Suprapubic skin (tissue), 4 donors: ENCODE data around the gene ATP2A3. TPM values are rescaled to one million over a fixed set of nuclear protein-coding genes. Genes with fewer than 3 reads are reported as not detected.

Experiments
- DNase-seq, 2 donors: peaks; one replicate each; pipeline ENCODE4 v3.0.0-alpha.2; 2019; ENCODE audit warnings: low spot score in 2 of 2
- H3K27ac ChIP-seq: fragments of 200-600 bp; sonication (generic); one replicate; pipeline ENCODE4 v1.5.1; 2019
- H3K27me3 ChIP-seq: fragments of 200-600 bp; sonication (generic); one replicate; pipeline ENCODE4 v1.5.1; 2019
- H3K36me3 ChIP-seq: fragments of 200-600 bp; sonication (generic); one replicate; pipeline ENCODE4 v1.5.1; 2019
- H3K4me1 ChIP-seq: fragments of 200-600 bp; sonication (generic); one replicate; pipeline ENCODE4 v1.5.1; 2019
- H3K4me3 ChIP-seq: fragments of 200-600 bp; sonication (generic); one replicate; pipeline ENCODE4 v1.5.1; 2019; ENCODE audit warnings: mild to moderate bottlenecking
- H3K9me3 ChIP-seq: fragments of 200-600 bp; sonication (generic); one replicate; pipeline ENCODE4 v1.5.1; 2019
- CTCF ChIP-seq, 2 donors: fragments of 200-600 bp in 1 of 2; fragments of 450-650 bp in 1 of 2; sonication (generic) in 1 of 2; IDR thresholded peaks; one replicate each; pipeline ENCODE4 v1.5.1; 2016 to 2019; ENCODE audit warnings: antibody characterized with exemption in 2 of 2, mild to moderate bottlenecking in 1 of 2, moderate library complexity in 1 of 2
- EP300 ChIP-seq: sonication (generic); formaldehyde crosslinking; IDR thresholded peaks from one replicate; pipeline ENCODE4 v1.6.1; 2017; ENCODE audit warnings: antibody characterized with exemption
- POLR2A ChIP-seq, 2 donors: fragments of 450-650 bp; IDR thresholded peaks; one replicate each; pipeline ENCODE4 v1.6.1; 2017; ENCODE audit warnings: antibody characterized with exemption in 2 of 2, mild to moderate bottlenecking in 2 of 2, moderate library complexity in 2 of 2
- POLR2AphosphoS5 ChIP-seq, 3 donors: sonication (generic); formaldehyde crosslinking; IDR thresholded peaks; one replicate each; pipeline ENCODE4 v1.6.1; 2017; ENCODE audit warnings: antibody characterized with exemption in 3 of 3
- WGBS: methylation state at CpG from one replicate; pipeline ENCODE4 v1.1.5; 2018; 5-methylcytosine and 5-hydroxymethylcytosine counted together
- total RNA-seq, 4 donors: library from RNA; depleted of rRNA; stranded (reverse); fragments of >200 nt; gene quantifications; one replicate each; pipeline ENCODE4 v1.1.0, GENCODE V29; 2016

ATP2A3 gene
- total RNA-seq, 4 donors from 2014 or later = 22.4 to 61.7 (median 34.7) TPM

DNA sequence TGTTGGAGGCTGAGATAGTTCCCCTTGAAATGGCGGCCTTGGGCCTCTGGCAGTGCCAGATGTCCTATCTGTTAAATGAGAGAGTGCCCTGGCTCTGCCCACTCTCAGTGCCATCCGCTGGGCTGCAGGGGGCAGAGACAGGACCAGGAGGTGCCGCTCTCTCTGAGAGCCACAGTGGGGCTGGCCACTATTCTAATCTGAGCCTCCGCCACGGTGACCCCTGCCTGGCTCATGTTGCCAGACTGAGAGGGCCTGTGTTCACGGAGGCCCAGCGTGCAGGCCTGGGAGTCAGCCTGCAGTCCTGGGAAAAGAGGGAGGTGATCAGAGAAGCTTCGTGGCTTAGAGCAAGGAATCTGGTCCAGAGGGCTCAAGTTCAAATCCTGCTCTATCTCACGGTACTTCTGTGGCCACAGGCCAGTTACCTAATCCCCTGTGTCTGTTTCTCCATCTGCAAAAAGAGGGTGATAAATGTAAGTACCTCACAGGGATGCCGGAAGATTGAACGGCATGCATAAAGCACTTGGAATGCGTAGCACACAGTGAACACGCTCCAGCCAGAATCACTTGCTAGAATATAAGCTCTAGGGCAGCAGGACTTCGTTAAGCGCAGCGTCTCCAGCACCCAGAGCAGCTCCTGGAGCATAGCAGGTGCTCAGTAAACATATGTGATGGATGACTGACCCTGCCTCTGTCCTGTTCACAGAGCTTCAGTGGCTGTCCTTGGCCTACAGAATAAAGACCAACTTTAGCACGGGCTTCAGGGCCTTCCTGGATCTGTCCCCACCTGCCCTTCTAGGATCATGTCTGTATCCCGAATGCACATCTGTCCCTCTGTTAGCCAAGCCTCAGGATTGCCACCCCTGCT lies 6.3 kb downstream of the ATP2A3 start:
- Histone ChIP-seq H3K27me3 (peaks cover 13% of the 10 kb centered on the region), H3K36me3 (no peaks in the 10 kb centered on the region), H3K27ac (no peak overlapping the region), H3K4me3 (no peak overlapping the region), H3K4me1 (no peaks in the 10 kb centered on the region), H3K9me3 (no peaks in the 10 kb centered on the region)
- 83% methylated on average over 17 of the region's 18 CpGs for WGBS
- no peak for TF ChIP-seq CTCF (IDR thresholded peaks at IDR 0.05)
- TF ChIP-seq POLR2A (IDR thresholded peaks at IDR 0.05) = no peak
- no peak for TF ChIP-seq POLR2AphosphoS5 (IDR thresholded peaks at IDR 0.05)
- no peak for TF ChIP-seq EP300
- no peak for DNase-seq

- DNase-seq = no peak
- no peaks in the 10 kb centered on the region for H3K4me1 ChIP-seq
- H3K36me3 ChIP-seq = no peaks in the 10 kb centered on the region
- no peak overlapping the region for H3K27ac ChIP-seq
- TF ChIP-seq POLR2A (IDR thresholded peaks at IDR 0.05) = no peak
- no peak for TF ChIP-seq POLR2AphosphoS5 (IDR thresholded peaks at IDR 0.05)
- TF ChIP-seq CTCF (IDR thresholded peaks at IDR 0.05) = no peak
- TF ChIP-seq EP300 = no peak
- 93% methylated on average over 9 of the region's 12 CpGs for WGBS
- H3K27me3 ChIP-seq = peaks cover 3% of the 10 kb centered on the region
- no peaks in the 10 kb centered on the region for H3K9me3 ChIP-seq
- no peak overlapping the region for H3K4me3 ChIP-seq
Observed at GRCh38 chr17:3956983-3957382, 7.3 kb downstream of the ATP2A3 start.

- no peaks in the 10 kb centered on the region for H3K36me3 ChIP-seq
- H3K4me3 ChIP-seq = no peak overlapping the region
- DNase-seq = no peak
- WGBS = 62% methylated on average over 12 of the region's 15 CpGs
- H3K27ac ChIP-seq = no peak overlapping the region
- TF ChIP-seq POLR2A (IDR thresholded peaks at IDR 0.05) (no peak), POLR2AphosphoS5 (IDR thresholded peaks at IDR 0.05) (no peak), EP300 (no peak), CTCF (IDR thresholded peaks at IDR 0.05) (no peak)
- no peaks in the 10 kb centered on the region for H3K9me3 ChIP-seq
- H3K4me1 ChIP-seq = no peaks in the 10 kb centered on the region
- H3K27me3 ChIP-seq = no peaks in the 10 kb centered on the region
Observed at GRCh38 chr17:3956327-3956957, 7.8 kb downstream of the ATP2A3 start.

GRCh38 chr17:3955673-3955988 lies 8.6 kb downstream of the ATP2A3 start:
- DNase-seq = no peak
- WGBS = 78% methylated on average over 10 of the region's 10 CpGs
- Histone ChIP-seq H3K27me3 (no peaks in the 10 kb centered on the region), H3K9me3 (no peaks in the 10 kb centered on the region), H3K4me3 (no peak overlapping the region), H3K27ac (no peak overlapping the region), H3K4me1 (no peaks in the 10 kb centered on the region), H3K36me3 (no peaks in the 10 kb centered on the region)
- TF ChIP-seq POLR2A (IDR thresholded peaks at IDR 0.05) (no peak), CTCF (IDR thresholded peaks at IDR 0.05) (no peak), POLR2AphosphoS5 (IDR thresholded peaks at IDR 0.05) (no peak), EP300 (no peak)

DNA sequence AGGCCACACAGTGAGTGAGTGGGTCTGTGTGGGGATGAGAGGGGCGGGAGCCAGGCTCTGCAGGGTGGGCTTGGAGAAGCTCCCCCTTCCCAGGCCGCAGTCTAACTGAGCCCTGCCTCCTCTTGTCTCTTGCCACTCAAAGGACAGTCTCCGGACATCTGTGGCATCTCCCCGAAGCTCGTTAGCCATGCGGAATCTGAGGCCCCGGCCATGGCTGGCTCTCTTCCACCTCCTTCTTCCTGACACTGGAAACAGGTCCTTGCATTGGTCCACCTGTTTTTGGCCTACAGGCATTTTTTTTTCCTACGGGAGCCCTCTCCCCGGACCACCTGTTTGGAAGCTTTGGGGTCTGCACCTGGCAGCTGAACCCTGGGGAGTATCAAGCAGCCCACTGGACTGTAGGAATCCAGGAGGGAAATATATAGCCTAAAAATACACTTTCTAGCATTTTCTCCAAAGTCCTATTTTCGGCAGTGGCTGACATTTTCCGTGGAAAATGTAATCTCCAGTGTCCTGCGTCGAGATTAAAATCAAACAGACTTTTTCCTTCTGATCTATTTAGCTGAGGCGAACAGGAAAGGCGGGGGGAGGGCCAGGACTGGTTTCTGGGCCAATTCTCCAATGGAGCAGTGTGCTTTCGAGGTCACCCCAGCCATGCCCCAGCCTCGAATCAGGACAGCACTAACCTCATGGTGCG lies 9.1 kb downstream of the ATP2A3 start:
- Histone ChIP-seq H3K27ac (no peak overlapping the region), H3K4me3 (no peak overlapping the region), H3K4me1 (no peaks in the 10 kb centered on the region), H3K27me3 (no peaks in the 10 kb centered on the region), H3K36me3 (no peaks in the 10 kb centered on the region), H3K9me3 (no peaks in the 10 kb centered on the region)
- DNase-seq = no peak
- TF ChIP-seq POLR2AphosphoS5 (IDR thresholded peaks at IDR 0.05) = no peak
- TF ChIP-seq CTCF (IDR thresholded peaks at IDR 0.05) = no peak
- no peak for TF ChIP-seq EP300
- no peak for TF ChIP-seq POLR2A (IDR thresholded peaks at IDR 0.05)
- 65% methylated on average over 18 of the region's 18 CpGs for WGBS
